ENCODE measurements around the gene OPCML. TPM values are rescaled to one million over a fixed set of nuclear protein-coding genes. Genes with fewer than 3 reads are reported as not detected.

OPCML gene
- total and polyA plus RNA-seq, 2 experiments from 2014 or later: 1.2 to 4.4 TPM

GRCh38 chr11:132718711-132719671 lies 813.3 kb downstream of the OPCML start:
- H3K27ac ChIP-seq (ENCODE audit: low read depth): no peak overlapping the region
- Mint-ChIP-seq H3K36me3 (ENCODE audit: low read depth) (no peaks in the 10 kb centered on the region), H3K27me3 (ENCODE audit: insufficient read depth, low read depth, poor library complexity) (peaks cover 12% of the 10 kb centered on the region), H3K27ac (peak overlapping the region; percentile 48; the same call in 1 of the 2 replicates), H3K9me3 (peaks cover 2% of the 10 kb centered on the region; the same call in 2 of the 3 replicates), H3K4me1 (peaks cover 15% of the 10 kb centered on the region), H3K4me3 (no peak overlapping the region)
- no peaks in the 10 kb centered on the region for H3K27me3 ChIP-seq (ENCODE audit: insufficient read depth)
- H3K4me3 ChIP-seq: no peak overlapping the region
- ATAC-seq (peak; percentile 71), DNase-seq (ENCODE audit: low spot score) (no peak)
- no peaks in the 10 kb centered on the region for H4K20me1 ChIP-seq (replicated peaks; ENCODE audit: insufficient read depth)
- no peaks in the 10 kb centered on the region for H3K4me1 ChIP-seq (ENCODE audit: insufficient read depth)
- peaks cover 3% of the 10 kb centered on the region; the same call in 1 of the 2 replicates for H3K9me2 ChIP-seq (ENCODE audit: insufficient read depth)
- no peaks in the 10 kb centered on the region for H3K79me2 ChIP-seq (replicated peaks; ENCODE audit: insufficient read depth)
- H3K4me2 ChIP-seq: no peak overlapping the region
- H3K36me3 ChIP-seq (ENCODE audit: insufficient read depth): no peaks in the 10 kb centered on the region
- peak overlapping the region; percentile 10; the same call in 1 of the 2 replicates for H2AFZ ChIP-seq
- H3F3A ChIP-seq (replicated peaks; ENCODE audit: low read depth): no peaks in the 10 kb centered on the region
- TF ChIP-seq ZNF331 (CRISPR knock-in tag; IDR thresholded peaks at IDR 0.05; ENCODE audit: low read depth) (no peak), NANOG (IDR thresholded peaks at IDR 0.05; ENCODE audit: borderline replicate concordance) (no peak), EZH2 (IDR thresholded peaks at IDR 0.05; ENCODE audit: low read depth, unreplicated experiment) (no peak), STAT1 (IDR thresholded peaks at IDR 0.05; ENCODE audit: unreplicated experiment) (no peak), ZNF462 (CRISPR knock-in tag; IDR thresholded peaks at IDR 0.05) (no peak), JUNB (IDR thresholded peaks at IDR 0.05; ENCODE audit: unreplicated experiment) (no peak), CREB1 (CRISPR knock-in tag; IDR thresholded peaks at IDR 0.05; ENCODE audit: low read depth) (no peak), ZNF114 (CRISPR knock-in tag; IDR thresholded peaks at IDR 0.05) (no peak), ETS1 (IDR thresholded peaks at IDR 0.05) (no peak), CTCF (conservative IDR thresholded peaks at IDR 0.05; ENCODE audit: low read depth in 2 of 2) (no peak), POLR2AphosphoS5 (IDR thresholded peaks at IDR 0.05; ENCODE audit: low read depth) (no peak), EZH2phosphoT487 (IDR thresholded peaks at IDR 0.05; ENCODE audit: unreplicated experiment) (no peak)
- TF ChIP-seq, protein P1, sequence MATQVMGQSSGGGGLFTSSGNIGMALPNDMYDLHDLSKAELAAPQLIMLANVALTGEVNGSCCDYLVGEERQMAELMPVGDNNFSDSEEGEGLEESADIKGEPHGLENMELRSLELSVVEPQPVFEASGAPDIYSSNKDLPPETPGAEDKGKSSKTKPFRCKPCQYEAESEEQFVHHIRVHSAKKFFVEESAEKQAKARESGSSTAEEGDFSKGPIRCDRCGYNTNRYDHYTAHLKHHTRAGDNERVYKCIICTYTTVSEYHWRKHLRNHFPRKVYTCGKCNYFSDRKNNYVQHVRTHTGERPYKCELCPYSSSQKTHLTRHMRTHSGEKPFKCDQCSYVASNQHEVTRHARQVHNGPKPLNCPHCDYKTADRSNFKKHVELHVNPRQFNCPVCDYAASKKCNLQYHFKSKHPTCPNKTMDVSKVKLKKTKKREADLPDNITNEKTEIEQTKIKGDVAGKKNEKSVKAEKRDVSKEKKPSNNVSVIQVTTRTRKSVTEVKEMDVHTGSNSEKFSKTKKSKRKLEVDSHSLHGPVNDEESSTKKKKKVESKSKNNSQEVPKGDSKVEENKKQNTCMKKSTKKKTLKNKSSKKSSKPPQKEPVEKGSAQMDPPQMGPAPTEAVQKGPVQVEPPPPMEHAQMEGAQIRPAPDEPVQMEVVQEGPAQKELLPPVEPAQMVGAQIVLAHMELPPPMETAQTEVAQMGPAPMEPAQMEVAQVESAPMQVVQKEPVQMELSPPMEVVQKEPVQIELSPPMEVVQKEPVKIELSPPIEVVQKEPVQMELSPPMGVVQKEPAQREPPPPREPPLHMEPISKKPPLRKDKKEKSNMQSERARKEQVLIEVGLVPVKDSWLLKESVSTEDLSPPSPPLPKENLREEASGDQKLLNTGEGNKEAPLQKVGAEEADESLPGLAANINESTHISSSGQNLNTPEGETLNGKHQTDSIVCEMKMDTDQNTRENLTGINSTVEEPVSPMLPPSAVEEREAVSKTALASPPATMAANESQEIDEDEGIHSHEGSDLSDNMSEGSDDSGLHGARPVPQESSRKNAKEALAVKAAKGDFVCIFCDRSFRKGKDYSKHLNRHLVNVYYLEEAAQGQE (IDR thresholded peaks at IDR 0.05; ENCODE audit: unreplicated experiment): no peak

Measured in GM23338 (cell line).